GM21390 (cell line): ENCODE results near the gene CHAC1.

Experiments used
- ATAC-seq: cut with Tn5 transposase; IDR thresholded peaks from one replicate; pipeline ENCODE4 v1.9.1; 2021; ENCODE audit not compliant: unreplicated experiment

CHAC1 gene

GRCh38 chr15:40923551-40923950 is 29.7 kb upstream of the CHAC1 start:
- ATAC-seq = no peak

GRCh38 chr15:40925495-40925862 is 27.8 kb upstream of the CHAC1 start:
- ATAC-seq = no peak

- ATAC-seq = no peak
Observed at GRCh38 chr15:40925863-40926658, 27.2 kb upstream of the CHAC1 start.

DNA sequence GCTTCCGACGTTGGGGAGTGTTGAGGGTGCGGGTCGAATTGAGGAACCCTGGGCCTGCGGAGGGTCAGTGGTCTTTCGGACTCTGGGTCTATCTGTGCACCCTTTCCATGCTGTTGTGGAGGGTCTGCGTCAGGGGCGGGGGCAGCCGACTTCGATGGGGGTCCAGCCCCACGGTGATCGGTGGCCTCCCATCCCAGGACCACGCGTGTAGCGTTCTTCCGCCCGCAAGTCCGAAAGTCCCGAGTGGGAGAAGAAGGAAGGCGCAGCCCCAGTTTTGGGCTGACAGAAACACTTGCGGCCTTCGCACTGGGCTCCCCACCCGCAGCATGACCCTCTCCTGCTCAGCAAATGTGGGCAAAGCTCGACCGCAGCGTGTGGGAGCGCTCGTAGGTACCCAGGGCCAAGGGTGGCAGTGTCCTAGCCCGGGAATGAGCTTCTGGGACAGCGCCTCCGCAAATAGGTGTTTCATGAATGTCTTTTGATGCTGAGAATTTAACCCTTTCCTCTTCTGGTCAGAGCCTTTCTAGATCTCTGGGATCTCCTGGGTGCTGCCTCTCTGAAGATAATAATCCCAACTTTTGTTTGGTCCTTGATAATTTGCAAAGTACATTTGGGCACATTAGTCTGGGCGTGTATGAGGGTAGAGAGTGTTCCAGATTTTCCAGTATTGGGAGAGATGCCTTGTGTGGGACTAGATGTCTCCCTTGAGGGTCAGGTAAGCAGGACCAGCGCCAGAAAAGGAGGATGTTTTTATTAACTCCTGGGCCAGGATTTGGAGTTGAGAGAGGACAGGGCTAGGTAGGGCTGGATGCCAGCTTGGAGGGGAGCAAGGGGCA is 26.4 kb upstream of the CHAC1 start:
- no peak for ATAC-seq

- no peak for ATAC-seq
Observed at GRCh38 chr15:40927495-40927872, 25.8 kb upstream of the CHAC1 start.

- no peak for ATAC-seq
Observed at GRCh38 chr15:40927873-40928806, 25.1 kb upstream of the CHAC1 start.

DNA sequence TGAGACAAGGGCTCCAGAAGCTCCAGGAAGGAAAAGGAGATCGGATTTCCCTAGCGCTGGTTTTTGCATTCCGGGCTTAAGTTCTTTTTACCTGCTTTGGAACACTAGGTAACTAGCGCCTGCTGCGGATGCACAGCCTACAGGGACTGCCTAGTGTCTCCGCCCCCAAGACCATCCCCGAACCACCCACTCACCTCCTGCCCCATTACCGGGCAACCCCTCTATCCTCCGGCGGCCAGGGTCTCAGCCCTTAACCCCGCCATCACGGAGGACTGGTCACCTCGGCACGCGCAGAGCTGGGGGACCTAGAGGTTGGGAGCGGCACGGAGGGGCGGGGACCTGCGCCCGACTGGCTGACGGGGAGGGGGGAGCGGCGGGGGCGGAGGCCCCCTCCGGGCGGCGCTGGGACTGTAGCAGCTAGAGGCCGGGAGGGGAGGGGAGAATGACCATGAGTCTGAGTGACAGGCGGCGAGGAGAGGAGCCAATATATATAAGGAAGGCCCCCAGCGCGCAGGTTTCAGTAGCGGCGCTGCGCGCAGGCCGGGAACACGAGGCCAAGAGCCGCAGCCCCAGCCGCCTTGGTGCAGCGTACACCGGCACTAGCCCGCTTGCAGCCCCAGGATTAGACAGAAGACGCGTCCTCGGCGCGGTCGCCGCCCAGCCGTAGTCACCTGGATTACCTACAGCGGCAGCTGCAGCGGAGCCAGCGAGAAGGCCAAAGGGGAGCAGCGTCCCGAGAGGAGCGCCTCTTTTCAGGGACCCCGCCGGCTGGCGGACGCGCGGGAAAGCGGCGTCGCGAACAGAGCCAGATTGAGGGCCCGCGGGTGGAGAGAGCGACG is 24.2 kb upstream of the CHAC1 start, which contains the start of gene DLL4:
TSS of gene DLL4 (plus strand) at position 520 of the 839 bp plus-strand sequence. CDS start 329 bp downstream, outside the sequence.
- ATAC-seq = no peak

GRCh38 chr15:40929660-40930429 is 23.4 kb upstream of the CHAC1 start:
- ATAC-seq = no peak

DNA sequence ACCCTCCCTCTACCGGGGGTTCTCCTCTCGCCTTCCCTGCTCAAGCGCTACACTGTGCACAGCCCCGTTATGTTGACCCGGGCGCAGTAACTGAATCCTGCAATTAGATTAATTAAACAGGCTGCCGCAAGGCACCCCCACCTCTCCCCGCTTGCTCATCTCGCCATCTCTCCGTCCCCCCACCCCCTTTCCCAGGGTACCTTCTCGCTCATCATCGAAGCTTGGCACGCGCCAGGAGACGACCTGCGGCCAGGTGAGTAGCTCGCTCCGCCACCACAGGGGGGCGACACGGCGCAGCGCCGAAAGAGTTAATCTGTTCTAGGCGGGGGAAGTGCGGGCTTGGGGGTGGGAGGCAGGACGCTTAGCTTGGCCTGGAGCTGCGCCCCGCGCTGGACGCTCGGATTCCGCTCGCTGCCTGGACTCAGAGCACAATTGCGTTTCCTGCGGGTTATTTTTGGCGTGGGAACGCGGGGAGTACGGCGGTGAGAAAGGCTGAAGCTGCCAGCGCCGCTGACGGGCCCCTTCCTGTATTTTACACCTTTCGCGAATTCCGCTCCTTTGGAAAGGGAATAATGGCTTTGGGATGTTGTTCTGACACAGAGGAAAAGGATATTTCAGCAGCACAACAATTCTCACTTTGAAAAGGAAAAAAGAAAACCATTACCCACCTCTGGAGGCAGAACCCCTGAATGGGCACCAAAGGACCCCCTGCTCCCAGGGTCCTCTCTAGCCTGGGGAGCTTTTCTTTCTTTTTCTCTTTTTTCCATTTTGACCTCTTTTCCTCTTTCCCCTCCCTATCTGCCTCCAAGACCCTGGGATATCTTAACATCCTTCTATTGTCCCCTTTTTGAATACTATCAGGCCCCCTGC is 22.6 kb upstream of the CHAC1 start:
- no peak for ATAC-seq

DNA sequence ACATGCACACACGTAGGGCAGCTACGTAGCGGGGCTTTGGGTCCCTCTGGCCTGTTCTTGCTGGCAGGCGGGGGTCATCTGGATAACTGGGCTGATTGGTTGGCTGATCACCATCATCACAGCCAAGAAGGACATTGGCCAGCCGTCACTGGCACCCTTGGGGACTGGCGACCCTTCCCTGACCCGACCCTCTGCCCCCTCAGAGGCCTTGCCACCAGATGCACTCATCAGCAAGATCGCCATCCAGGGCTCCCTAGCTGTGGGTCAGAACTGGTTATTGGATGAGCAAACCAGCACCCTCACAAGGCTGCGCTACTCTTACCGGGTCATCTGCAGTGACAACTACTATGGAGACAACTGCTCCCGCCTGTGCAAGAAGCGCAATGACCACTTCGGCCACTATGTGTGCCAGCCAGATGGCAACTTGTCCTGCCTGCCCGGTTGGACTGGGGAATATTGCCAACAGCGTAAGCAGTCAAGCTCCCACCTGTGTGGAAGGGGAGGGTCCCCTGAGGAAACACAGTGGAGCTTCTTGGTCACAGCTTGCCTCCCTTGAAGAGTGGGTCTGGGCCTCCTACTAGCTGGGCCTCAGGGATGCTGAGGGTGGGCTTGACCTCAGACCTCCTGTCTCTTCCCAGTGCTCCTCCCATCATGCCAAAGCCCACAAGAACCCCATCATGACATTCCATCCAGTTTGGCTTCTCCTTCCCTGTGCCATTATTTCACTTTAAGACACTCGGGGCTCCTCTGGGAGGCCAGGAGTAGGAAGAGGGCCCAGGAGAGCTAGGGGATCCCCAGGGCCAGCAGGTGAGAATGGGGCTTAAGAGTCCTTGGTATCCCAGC is 21.8 kb upstream of the CHAC1 start:
- no peak for ATAC-seq

DNA sequence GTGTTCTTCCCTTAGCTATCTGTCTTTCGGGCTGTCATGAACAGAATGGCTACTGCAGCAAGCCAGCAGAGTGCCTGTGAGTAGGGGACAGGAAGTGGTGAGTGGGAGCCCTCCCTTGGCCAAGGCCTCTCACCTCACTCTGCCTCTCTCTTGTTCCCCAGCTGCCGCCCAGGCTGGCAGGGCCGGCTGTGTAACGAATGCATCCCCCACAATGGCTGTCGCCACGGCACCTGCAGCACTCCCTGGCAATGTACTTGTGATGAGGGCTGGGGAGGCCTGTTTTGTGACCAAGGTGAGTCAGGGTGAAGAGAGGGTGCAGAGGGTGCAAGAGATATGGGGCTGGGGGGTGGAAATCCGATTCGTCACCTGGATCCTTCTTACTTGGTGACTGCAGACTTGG is 21.1 kb upstream of the CHAC1 start:
- ATAC-seq = no peak

DNA sequence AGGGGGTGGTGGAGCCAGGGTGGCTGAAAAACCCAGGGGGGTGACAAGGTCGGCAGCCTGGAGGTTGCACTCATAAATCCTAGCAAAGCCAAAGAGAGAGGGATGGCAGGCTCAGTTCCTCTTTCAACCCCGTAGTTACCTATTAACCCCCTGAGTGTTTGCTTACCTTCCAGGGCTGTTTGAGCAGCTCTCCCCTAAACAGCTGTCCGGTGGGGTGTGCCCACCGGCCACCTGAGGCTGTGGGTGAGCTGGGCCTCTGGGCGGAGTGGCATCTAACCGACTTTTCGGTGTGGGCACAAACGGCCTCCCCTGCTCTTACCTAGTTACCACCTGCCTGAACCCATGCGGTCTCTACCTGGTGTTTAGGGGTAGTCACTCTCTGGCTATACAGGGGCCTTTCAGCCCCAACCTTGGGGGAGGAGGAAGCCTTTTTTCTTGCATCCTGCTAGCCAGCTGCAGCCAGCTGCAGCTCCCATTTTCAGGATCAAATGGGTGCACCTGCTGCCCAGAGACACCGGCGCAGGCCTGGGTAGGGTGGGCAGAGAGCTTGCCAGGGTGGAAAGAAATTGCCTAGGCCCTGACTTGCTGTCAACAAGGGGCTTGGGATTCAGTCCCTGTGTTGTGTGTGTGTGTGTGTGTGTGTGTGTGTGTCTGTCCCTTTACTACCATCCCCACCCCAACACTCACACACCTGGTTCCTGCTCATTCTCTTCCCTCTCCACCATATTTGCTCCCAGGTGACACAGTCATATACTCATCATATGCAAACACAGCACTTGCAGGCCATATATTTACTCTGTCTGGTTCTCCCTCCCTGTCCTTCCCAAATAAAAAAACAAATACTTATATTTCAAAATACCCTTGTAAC is 20.4 kb upstream of the CHAC1 start:
- ATAC-seq = no peak

DNA sequence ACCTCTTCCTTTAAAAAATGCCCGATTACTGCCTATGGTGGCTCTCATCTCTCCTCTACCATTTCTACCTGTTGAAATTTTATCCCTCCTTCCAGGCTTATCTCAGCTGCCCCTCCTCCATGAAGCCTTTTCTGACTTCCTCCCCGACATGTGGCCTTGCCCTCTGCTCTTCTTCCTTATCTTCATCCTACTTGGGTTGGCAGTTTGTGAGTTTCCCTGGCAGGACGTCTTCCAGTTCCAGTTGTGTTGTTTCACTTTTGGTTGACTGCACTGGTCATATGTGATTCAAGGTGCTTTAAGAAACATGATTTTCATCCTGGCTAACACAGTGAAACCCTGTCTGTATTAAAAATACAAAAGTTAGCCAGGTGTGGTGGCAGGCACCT is 19.8 kb upstream of the CHAC1 start:
- no peak for ATAC-seq

- ATAC-seq = no peak
Observed at GRCh38 chr15:40934457-40934856, 18.8 kb upstream of the CHAC1 start.

DNA sequence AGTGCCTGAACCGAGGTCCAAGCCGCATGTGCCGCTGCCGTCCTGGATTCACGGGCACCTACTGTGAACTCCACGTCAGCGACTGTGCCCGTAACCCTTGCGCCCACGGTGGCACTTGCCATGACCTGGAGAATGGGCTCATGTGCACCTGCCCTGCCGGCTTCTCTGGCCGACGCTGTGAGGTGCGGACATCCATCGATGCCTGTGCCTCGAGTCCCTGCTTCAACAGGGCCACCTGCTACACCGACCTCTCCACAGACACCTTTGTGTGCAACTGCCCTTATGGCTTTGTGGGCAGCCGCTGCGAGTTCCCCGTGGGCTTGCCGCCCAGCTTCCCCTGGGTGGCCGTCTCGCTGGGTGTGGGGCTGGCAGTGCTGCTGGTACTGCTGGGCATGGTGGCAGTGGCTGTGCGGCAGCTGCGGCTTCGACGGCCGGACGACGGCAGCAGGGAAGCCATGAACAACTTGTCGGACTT is 17.0 kb upstream of the CHAC1 start:
- ATAC-seq = no peak
